Aorta (tissue), 5 donors: Measurements from ENCODE around the gene AMY1B. TPM values are rescaled to one million over a fixed set of nuclear protein-coding genes. Genes with fewer than 3 reads are reported as not detected.
A peak's percentile ranks its signal among the peaks of the same experiment; 100 is the strongest.
"Not testable (repeated sequence)": the region's sequence is repeated elsewhere in the genome, so short reads cannot be mapped to it uniquely, and the experiment has no call there.

Source experiments
- ATAC-seq: fragments of 200-7000 bp; cut with Tn5 transposase; one replicate; pipeline ENCODE4 v1.9.1; 2022; ENCODE audit warnings: moderate library complexity; ENCODE audit not compliant: low FRiP score
- DNase-seq, 2 donors: peaks; one replicate each; pipeline ENCODE4 v3.0.0-alpha.2; 2020
- H3K27ac ChIP-seq, 2 donors: one replicate each; pipeline ENCODE4 v1.5.1; 2013; ENCODE audit warnings: low read length in 2 of 2, mild to moderate bottlenecking in 2 of 2, moderate library complexity in 2 of 2, control low read depth in 1 of 2, inconsistent platforms in 1 of 2, low read depth in 1 of 2
- H3K27me3 ChIP-seq, 2 donors: one replicate each; pipeline ENCODE4 v1.6.1; 2013; ENCODE audit warnings: control low read depth in 1 of 2, low read length in 1 of 2, mild to moderate bottlenecking in 1 of 2, moderate library complexity in 1 of 2; ENCODE audit not compliant: insufficient read depth in 2 of 2, control insufficient read depth in 1 of 2
- H3K36me3 ChIP-seq, 2 donors: one replicate each; pipeline ENCODE4 v1.6.1; 2013; ENCODE audit warnings: control low read depth in 1 of 2, low read length in 1 of 2, mild to moderate bottlenecking in 1 of 2; ENCODE audit not compliant: insufficient read depth in 2 of 2, control insufficient read depth in 1 of 2
- H3K4me1 ChIP-seq, 2 donors: one replicate each; pipeline ENCODE4 v1.6.1; 2013; ENCODE audit warnings: low read length in 2 of 2, control low read depth in 1 of 2, mild to moderate bottlenecking in 1 of 2, moderate library complexity in 1 of 2; ENCODE audit not compliant: insufficient read depth in 2 of 2, control insufficient read depth in 1 of 2
- H3K4me3 ChIP-seq, 2 donors: one replicate each; pipeline ENCODE4 v1.5.1; 2013; ENCODE audit warnings: low read length in 2 of 2, control low read depth in 1 of 2, mild to moderate bottlenecking in 1 of 2
- H3K9me3 ChIP-seq: one replicate; pipeline ENCODE4 v1.6.1; 2013; ENCODE audit warnings: mild to moderate bottlenecking, low read length; ENCODE audit not compliant: control insufficient read depth
- WGBS, 2 donors: extraction: QIAGEN DNeasy Blood & Tissue Kit; methylation state at CpG; one replicate each; pipeline ENCODE4 v1.1.7; 2013; 5-methylcytosine and 5-hydroxymethylcytosine counted together
- intact Hi-C, 2 donors: fragments of 100-400 bp; cut with DNase I; formaldehyde crosslinking; loops; one replicate each; pipeline versions ENCODE4 v1.14.2 to v1.15.0; 2022
- long read RNA-seq, 2 donors: library from polyadenylated mRNA; unstranded; transcript quantifications; one replicate each; pipeline ENCODE4 v2.0.0, GENCODE V29; 2020 to 2021
- polyA plus RNA-seq, 2 donors: library from polyadenylated mRNA; stranded (reverse); fragments of 200-250 nt; gene quantifications; one replicate each; pipeline ENCODE4 v1.2.3, GENCODE V29; 2013
- total RNA-seq, 2 donors: library from RNA; stranded (reverse); fragmentation: NEBNext Ultra II Directional; extraction: Animal tissue kit (Norgen Biotek cat#: 25700); gene quantifications; one replicate each; pipeline ENCODE4 v1.2.1, GENCODE V29; 2021
- donor health status: healthy with polysubstance abuse.
- donor health status: Bipolar disorder and iron deficiency.
- donor health status: DM: no; HTN: no; CAD: no.
- donor health status: DM: no; HTN: no; CAD: no.
- donor health status: DM: yes; HTN: yes; CAD: no.

The AMY1B gene
- not detected for total RNA-seq
- polyA plus RNA-seq: not detected
- long read RNA-seq, donor 1: 0 reads
- long read RNA-seq, donor 2: 0 reads

DNA sequence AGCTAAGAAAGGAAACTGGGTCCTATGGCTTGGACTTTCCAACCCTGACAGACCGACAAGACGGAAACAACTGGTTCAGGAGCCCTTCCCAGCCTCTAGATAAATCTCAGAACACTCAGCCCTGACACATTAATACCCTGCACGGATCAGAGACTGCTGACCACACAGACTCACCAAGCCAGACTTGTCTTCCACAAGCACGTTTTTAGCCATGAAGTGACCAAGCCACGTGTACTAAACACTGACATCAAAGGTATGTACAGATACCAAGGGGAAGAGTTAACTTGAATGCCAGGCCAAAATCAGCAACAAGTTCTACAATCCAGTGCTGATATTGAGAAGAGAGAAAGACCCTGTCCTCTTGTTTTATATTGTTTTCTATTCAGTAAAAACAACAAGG is at the start of gene AMY1B:
Gene AMY1B (minus strand): TSS at position 101 of the 400 bp plus-strand sequence. CDS start 571 bp downstream, outside the sequence.
- H3K36me3 ChIP-seq, ATAC-seq, DNase-seq, H3K4me3 ChIP-seq, H3K9me3 ChIP-seq, H3K4me1 ChIP-seq, H3K27me3 ChIP-seq, intact Hi-C loops, H3K27ac ChIP-seq: not testable (repeated sequence)
- WGBS, 2 donors: no CpG with 5 or more reads among the region's 5 CpGs

- H3K27ac ChIP-seq, H3K4me3 ChIP-seq, H3K9me3 ChIP-seq, DNase-seq, ATAC-seq, intact Hi-C loops, H3K36me3 ChIP-seq, H3K4me1 ChIP-seq, H3K27me3 ChIP-seq: not testable (repeated sequence)
- WGBS, 2 donors: no CpG with 5 or more reads among the region's 4 CpGs
Observed at GRCh38 chr1:103745040-103745439, 49.0 kb upstream of the AMY1B start.

DNA sequence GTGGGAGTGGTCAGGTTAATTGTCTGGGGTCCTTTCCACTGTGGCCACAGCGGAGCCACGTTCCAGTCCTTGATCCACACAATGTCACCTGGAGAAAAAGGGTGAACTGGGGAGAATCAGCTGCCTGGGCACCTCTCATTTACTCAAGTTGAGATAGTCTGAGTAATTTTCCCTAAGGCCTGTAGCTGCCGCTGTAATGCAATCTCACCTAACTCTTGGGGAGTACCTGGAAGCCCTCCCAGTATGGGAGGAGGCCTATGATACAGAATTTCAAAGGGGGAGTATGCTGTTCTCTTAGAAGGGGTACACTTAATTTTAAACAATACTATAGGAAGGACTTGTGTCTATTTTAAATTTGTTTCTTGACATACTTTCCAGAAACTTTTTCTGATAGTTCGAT is 48.4 kb upstream of the AMY1B start:
- H3K9me3 ChIP-seq, H3K4me3 ChIP-seq, H3K27me3 ChIP-seq, ATAC-seq, DNase-seq, intact Hi-C loops, H3K4me1 ChIP-seq, H3K27ac ChIP-seq, H3K36me3 ChIP-seq: not testable (repeated sequence)
- WGBS, 2 donors: no CpG with 5 or more reads among the region's 4 CpGs

- ATAC-seq, DNase-seq, H3K9me3 ChIP-seq, H3K27ac ChIP-seq, H3K36me3 ChIP-seq, intact Hi-C loops, H3K4me3 ChIP-seq, H3K27me3 ChIP-seq, H3K4me1 ChIP-seq: not testable (repeated sequence)
- no CpG with 5 or more reads among the region's 3 CpGs for WGBS, 2 donors
Observed at GRCh38 chr1:103738031-103738430, 42.0 kb upstream of the AMY1B start.

DNA sequence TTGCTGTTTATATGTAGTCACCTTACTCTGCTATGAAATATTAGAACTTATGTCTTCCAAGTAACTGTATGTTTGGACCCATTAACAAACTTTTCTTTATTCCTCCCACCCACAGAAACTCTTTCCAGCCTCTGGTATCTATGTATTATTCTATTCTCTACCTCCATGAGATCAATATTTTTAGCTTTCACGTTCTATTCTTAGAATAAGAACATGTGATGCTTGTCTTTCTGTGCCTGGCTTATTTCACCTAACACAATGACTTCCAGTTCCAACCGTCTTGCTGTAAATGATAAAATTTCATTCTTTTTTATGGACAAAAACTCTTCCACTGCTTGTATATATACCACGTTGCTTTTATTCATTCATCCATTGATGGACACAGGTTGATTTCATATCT is 39.3 kb upstream of the AMY1B start:
- H3K27ac ChIP-seq, H3K9me3 ChIP-seq, H3K4me1 ChIP-seq, H3K27me3 ChIP-seq, ATAC-seq, H3K4me3 ChIP-seq, intact Hi-C loops, DNase-seq, H3K36me3 ChIP-seq: not testable (repeated sequence)
- no CpG with 5 or more reads among the region's 3 CpGs for WGBS, 2 donors

- DNase-seq, ATAC-seq: not testable (repeated sequence)
- WGBS, 2 donors: no CpG with 5 or more reads among the region's 2 CpGs
Observed at GRCh38 chr1:103721473-103721872, 25.5 kb upstream of the AMY1B start.

GRCh38 chr1:103717404-103717803 is 21.4 kb upstream of the AMY1B start:
- H3K9me3 ChIP-seq, H3K27me3 ChIP-seq, H3K36me3 ChIP-seq, intact Hi-C loops, H3K4me3 ChIP-seq, H3K27ac ChIP-seq, H3K4me1 ChIP-seq: not testable (repeated sequence)
- ATAC-seq (peak; percentile 68), DNase-seq (peak; percentile 3 to 53)
- WGBS, 2 donors: 68 to 74% methylated on average over 6 of the region's 6 CpGs

More at GRCh38 chr1:103721473-103721872, 25.5 kb upstream of the AMY1B start:
- H3K9me3 ChIP-seq, H3K36me3 ChIP-seq, H3K4me1 ChIP-seq, H3K4me3 ChIP-seq, H3K27me3 ChIP-seq, H3K27ac ChIP-seq, intact Hi-C loops: not testable (repeated sequence)

DNA sequence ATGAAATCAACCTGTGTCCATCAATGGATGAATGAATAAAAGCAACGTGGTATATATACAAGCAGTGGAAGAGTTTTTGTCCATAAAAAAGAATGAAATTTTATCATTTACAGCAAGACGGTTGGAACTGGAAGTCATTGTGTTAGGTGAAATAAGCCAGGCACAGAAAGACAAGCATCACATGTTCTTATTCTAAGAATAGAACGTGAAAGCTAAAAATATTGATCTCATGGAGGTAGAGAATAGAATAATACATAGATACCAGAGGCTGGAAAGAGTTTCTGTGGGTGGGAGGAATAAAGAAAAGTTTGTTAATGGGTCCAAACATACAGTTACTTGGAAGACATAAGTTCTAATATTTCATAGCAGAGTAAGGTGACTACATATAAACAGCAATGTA is 14.4 kb upstream of the AMY1B start:
- ATAC-seq, H3K27ac ChIP-seq, H3K36me3 ChIP-seq, H3K9me3 ChIP-seq, intact Hi-C loops, H3K27me3 ChIP-seq, DNase-seq, H3K4me3 ChIP-seq, H3K4me1 ChIP-seq: not testable (repeated sequence)
- WGBS, 2 donors: no CpG with 5 or more reads among the region's 3 CpGs

DNA sequence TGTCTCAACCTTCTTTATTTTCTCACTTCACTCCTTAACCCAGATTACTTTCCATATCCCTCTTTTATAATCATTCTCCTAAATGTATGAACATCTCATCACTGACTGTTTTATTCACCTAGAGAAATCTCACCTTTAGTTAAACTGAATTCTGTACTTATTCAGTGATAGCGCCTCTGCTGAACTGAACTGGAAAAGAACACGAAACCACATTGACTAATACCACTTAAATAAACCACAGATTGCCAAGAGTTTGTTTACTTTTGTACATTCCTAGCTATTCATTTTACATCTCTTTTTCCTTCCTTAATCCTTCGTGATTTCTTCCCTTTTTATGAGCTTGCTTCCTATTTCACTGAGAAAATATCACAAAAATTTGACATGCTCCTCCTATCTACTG is 11.7 kb upstream of the AMY1B start:
- H3K9me3 ChIP-seq, H3K27me3 ChIP-seq, ATAC-seq, intact Hi-C loops, H3K27ac ChIP-seq, H3K36me3 ChIP-seq, H3K4me1 ChIP-seq, H3K4me3 ChIP-seq, DNase-seq: not testable (repeated sequence)
- no CpG with 5 or more reads among the region's 3 CpGs for WGBS, 2 donors
